Hematopoietic multipotent progenitor cell (in vitro differentiated cells): ENCODE data around the gene TPRG1. TPM values are rescaled to one million over a fixed set of nuclear protein-coding genes. Genes with fewer than 3 reads are reported as not detected.

ENCODE experiments used
- DNase-seq, 3 donors: peaks; one replicate each; pipeline ENCODE4 v3.0.0-alpha.2; 2011 to 2015; ENCODE audit warnings: low read depth in 2 of 3, low spot score in 2 of 3
- total RNA-seq: library from RNA; depleted of rRNA; stranded (reverse); fragments of >200 nt; gene quantifications from one replicate; pipeline ENCODE4 v1.2.3, GENCODE V29; 2012

Gene TPRG1
- total RNA-seq, 1 donor: under 0.01 TPM

GRCh38 chr3:189344996-189345395, 173.2 kb downstream of the TPRG1 start:
- no peak for DNase-seq

DNA sequence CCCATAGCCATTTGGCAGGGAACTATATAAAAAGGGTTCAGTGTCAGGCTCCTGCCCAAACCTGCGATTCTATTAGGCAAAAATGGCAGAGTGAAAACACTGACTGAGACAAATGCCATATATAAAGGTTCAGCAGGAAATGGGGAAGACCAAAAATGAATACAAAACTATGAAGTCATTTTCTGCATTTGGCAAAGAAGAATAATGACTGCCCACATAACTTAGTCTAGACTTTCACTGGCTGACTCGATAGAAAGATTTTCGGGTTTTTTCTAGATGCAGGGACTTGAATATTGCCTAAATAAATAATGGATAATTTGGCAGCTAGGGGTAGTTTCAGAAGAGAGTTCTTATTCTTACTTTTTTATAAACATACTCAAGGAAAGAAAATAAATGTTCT, 178.0 kb downstream of the TPRG1 start:
- DNase-seq: no peak

- no peak for DNase-seq
These were observed 181.7 kb downstream of the TPRG1 start for GRCh38 chr3:189353318-189353965.

- no peak for DNase-seq
These were observed 182.5 kb downstream of the TPRG1 start for GRCh38 chr3:189353988-189354889.

- no peak for DNase-seq
These were observed 183.3 kb downstream of the TPRG1 start for GRCh38 chr3:189355115-189355480.

- peak in 1 of 3 donors; percentile 22 for DNase-seq
These were observed 183.9 kb downstream of the TPRG1 start for GRCh38 chr3:189355481-189356201.

GRCh38 chr3:189360291-189360690, 188.5 kb downstream of the TPRG1 start:
- DNase-seq: no peak

DNA sequence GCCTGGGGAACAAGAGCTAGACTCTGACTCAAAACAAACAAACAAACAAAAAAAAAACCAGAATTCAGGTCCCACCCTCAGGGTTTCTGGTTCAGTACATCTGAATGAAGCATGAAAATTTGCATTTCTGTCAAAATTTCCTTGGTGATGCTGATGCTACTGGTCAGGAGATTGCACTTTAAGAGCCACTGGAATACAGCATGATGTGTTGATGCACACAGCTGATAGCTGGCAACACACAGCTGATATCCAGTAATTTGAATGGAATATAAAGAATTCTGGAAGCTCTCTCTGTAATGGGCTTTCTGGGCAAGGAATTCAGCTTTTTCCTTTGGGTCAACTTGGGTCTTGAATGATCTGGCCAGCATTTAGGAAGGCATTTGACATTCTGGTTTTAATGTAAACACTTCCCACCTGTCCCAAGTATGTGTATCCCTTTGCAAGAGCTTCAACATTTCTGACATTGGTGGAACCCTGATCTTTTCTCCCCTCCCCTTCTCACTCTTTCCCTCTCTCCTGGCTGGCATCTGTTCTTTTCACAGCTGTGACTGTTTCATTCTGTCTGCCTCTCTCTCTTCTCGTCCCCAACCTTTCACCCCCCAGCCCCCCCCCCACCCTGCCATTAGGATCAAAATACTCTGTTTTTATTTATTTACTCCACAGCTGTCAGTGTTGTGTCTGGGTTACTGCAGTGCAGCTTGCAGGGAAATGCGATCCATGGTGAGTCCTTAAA, 189.5 kb downstream of the TPRG1 start:
- no peak for DNase-seq

- no peak for DNase-seq
These were observed 192.0 kb downstream of the TPRG1 start for GRCh38 chr3:189363590-189364255.

DNA sequence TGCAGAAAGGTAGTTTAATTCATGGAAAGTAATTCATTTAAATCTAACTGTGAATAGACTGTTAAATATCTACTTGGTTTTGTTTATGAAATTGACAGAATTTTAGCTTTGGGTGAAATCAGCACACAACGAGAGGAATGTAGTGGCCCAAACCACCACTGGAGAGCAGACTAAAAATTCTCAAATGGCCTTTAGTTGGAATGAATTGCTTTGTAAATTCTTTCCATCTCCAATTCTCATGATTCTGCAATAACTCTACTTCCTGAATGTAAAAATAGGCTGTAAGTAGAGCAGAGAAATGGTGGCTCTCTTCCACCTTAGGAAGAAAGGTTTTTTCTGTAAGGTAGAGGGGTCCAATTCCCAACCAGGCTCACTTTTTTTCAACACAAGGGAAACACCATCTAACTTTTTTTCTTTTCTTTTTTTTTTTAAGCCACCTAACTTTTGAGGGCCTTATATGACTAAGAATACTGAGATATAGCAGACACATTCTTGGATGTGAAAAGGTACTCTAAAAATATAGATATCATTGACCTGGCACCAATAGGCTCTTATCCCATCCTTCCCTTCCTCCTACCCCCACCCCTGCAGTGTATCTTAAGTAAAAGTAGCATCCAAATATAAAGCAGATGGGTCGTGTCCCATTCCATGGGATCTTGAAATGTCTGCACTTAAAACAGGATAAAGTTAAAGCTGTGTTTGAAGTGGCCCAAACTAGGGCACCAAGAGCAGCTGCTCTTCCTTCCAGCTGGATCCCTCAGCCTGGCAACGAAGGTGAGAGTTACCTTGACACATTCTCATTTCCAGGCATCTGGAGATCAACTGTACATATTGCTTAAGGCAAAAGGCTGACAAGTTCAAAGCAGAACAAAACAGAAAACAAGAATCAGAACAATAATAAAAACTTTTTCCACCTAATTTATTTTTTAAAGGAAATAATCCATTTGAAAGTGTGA, 194.1 kb downstream of the TPRG1 start:
- DNase-seq: no peak

DNA sequence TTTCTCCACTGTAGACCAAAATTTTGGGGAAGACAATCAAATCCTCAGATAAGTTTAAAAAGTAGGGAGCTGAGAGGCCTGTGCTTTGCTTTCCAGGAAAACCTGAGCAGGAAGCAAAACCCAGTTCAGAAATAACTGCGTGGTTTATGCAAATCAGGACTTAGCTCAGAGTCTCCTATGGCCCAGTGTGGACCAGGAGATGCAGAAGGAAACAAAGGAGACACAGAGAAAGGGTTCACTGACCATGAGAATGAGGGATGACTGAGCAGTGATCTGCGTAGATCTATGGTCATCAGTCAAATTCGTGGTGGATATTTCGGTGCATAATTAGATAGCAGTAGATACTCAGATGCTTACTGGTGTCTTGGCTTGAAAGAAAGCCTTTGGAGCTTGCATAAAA, 196.6 kb downstream of the TPRG1 start:
- no peak for DNase-seq

- DNase-seq: no peak
These were observed 197.9 kb downstream of the TPRG1 start for GRCh38 chr3:189369636-189370035.

- peak in 1 of 3 donors; percentile 7 for DNase-seq
These were observed 200.5 kb downstream of the TPRG1 start for GRCh38 chr3:189372243-189372642.
